ENCODE measurements around the gene PAQR5.
"Not testable (repeated sequence)": the region's sequence is repeated elsewhere in the genome, so short reads cannot be mapped to it uniquely, and the experiment has no call there.

PAQR5 gene

GRCh38 chr15:69293741-69294615 lies 4.7 kb upstream of the PAQR5 start:
- DNase-seq: no peak

DNA sequence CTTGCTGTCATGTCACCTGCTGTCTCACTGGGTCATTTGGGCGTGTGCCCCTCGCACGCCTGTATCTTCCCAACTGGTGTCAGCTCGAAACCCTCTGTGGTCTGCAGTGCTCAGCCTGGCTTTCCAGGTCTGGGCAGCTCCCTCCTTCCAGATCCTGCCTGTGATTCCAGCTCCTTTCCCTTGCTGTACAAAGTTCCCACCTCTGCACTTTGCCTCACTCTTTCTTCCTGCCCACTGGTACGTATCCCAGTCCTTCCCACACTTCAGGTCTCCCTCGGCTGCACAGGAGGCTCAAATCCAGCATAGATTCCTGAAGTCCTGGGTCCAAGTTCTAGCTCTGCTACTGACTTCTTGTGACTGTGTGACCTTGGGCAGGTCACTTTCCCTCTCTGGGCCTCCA lies 2.1 kb upstream of the PAQR5 start:
- DNase-seq: no peak

DNA sequence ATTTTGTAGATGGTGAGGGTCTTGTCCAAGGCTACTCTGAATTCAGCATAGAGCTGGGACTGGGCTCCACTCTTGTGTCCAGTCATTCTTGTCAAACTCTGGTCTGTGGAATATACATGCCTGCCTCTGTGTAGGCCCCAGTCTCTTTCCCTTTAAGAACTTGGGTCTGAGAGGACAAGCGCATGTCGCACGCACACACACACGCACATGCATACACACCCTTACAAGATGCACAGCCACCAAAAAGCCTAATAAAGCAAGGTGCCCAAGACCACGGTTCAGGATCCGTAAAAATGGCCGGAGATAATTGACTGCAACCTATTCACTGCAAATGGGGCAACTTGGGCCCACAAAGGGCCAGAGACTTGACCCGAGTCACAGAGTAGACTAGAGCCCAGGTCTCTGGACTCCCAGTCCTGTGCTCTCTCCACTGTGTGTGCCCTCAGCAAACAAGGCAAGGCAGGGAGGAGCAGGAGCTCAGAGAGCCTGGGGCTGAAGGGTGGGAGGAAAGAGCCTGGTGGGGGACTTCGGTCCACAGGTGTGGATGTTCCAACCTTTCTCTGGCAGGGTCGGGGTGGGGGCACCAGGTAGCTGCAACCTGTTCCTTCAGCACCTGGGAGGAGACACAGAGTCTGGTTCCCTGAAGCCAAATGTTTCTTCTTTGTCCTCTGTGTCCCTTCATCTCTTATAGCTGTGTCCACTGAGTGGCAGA lies 914 bp upstream of the PAQR5 start:
- no peak for DNase-seq

DNA sequence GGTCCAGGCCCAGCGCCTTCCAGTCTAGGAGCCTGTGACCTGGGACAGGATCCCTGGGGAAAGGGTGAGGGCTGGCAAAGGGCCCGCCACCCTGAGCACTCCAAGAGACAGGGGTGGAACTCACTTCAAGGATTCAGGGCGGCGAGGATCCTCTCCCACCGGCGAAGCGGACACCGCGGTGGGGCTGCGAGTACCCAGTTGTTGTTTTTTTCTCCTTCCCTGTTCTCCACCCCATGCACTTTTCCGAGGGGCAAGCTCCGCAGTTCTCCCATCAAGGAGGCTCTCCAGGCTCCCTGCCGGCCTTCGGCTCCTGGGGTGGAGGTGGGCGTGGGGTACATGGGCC lies 387 bp upstream of the PAQR5 start:
- DNase-seq: no peak

DNA sequence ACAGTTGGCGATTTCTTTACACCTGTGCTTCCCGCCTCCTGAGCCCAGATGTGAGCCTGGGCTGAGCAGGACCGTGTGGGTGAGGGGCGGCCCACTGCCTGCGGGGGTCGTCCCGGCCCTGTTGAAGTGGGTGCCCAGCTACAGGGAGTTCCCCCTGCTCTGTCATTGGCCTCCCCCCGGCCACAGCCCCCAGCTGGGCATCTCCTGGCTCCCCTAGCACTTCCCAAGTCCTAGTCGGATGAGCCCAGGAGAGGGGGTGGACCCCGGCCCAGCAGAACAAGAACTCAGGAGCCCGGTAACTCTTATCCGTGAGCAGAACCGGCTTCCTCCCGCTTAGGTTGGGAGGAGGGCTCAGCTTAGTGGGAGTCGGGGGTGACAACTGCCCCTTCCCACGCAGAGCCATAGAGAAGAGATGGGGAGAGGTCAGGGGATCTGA lies 757 bp downstream of the PAQR5 start:
- no peak for DNase-seq

DNA sequence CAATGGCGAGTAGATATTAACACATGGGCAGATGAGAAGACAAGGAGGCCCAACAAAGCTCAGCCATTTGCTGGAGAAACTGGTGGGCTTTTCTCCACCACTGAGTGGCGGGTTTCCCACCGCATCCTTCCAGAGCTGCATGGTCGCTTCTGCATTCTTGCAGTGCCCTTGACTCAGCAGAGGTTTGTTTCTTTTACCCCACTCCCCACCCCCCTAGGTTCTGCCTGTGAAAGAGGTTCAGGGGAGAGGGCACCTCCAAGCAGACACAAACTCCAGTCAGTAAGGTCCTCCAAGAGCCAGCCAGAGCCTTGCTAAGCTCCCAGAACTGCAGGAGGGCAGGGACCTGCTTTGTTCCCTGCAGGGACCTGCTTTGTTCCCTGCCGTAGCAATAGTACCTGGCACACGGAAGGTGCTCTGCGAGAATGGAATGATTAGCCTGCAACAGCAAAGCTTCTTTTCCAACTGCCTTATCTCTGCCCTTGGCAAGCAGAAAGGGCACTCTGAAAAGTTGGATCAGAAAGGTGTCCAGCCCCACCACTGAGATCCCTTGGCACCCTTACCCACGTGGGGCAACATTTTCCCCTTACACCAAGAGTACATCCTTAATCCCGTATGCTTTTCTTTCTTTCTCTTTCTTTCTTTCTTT lies 1.4 kb downstream of the PAQR5 start:
- DNase-seq: peak; percentile 28

DNA sequence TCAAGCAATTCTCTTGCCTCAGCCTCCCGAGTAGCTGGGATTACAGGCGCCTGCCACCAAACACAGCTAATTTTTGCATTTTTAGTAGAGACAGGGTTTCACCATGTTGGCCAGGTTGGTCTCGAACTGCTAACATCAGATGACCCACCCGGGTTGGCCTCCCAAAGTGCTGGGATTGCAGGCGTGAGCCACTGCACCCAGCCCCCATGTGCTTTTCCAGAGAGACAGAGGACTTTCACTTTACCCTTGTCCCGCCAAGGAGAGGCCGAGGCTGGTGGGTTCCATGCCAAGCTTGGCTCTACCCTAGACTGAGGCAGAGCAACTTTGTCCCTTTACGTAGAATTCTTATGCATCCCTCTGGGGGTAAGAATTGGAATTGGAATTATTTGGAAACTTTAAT lies 2.4 kb downstream of the PAQR5 start:
- DNase-seq: not testable (repeated sequence)

DNA sequence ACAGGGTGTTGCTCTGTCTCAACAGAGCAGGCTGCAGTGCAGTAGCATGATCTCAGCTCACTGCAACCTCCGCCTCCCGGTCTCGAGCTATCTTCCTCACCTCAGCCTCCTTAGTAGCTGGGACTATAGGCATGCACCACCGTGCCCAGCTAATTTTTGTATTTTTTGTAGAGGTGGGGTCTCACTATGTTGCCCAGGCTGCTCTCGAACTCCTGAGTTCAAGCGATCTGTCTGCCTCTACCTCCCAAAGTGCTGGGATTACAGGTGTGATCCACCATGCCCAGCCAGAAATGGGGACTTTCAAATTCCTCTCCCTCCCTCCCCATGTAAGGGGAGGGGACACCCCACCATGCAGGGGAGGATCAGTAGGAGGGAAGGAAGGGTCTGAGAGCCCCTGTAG lies 3.4 kb downstream of the PAQR5 start:
- DNase-seq: not testable (repeated sequence)

DNA sequence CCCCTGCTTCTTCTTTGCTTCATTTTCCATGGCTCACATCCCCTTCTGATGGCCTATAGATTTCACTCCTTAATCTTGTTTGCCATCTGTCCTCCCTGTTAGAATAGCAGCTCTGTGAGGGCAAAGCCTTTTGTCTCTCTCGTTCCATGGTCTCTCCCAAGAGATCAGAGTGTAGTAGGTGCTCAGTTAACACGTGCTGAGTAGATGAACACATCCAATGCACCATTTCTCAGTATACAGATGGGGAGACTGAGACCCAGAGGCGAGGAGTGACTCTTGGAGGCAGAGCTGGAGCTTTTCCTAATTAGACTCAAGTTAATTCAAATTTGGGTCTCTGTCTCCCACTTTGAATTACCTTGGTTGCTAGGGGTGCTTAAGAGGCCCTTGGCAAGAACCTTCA lies 4.2 kb downstream of the PAQR5 start:
- no peak for DNase-seq

DNA sequence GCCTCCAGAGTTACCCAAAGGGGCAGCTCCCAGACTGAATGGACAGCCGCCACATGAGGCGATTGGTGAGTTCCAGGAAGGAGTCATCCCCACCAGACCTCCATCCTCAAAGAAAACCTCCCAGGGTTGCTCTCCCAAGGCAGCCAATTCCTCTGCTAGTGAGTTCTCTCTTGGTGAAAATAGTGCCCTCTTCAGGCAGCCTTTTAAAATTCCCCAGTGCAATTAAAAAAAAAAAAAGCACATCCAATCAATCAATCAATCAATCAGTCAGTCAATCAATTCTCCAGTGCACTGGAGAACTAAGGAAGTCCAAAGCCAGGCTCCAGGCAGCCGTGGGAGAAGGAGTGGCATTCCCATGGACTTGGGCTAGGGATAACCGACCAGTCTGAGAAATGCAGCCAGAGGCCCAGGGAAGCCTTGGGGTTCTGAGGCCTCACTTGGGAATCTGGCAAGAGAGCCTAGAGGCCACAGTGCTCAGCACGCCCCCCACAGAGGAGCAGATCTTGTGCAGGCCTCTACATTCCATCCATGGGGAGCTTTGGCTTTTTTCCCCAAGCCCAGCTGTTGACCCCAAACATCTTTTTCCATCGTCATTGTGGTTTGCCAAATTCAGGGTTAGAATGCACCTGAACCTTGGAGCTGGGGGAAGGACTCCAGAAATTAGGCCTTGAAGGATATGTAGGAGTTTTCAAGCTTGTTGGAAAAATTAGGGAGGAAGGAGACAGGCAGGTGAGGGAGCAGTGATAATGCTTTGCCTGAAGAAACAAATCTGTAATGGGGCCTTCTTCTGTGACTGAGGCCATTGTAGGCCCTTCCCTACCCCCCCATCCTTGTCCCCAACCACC lies 4.8 kb downstream of the PAQR5 start:
- DNase-seq: no peak

GRCh38 chr15:69304182-69304545 lies 5.5 kb downstream of the PAQR5 start:
- DNase-seq: no peak

- no peak for DNase-seq
These were observed 6.7 kb downstream of the PAQR5 start for GRCh38 chr15:69305204-69305931.

DNA sequence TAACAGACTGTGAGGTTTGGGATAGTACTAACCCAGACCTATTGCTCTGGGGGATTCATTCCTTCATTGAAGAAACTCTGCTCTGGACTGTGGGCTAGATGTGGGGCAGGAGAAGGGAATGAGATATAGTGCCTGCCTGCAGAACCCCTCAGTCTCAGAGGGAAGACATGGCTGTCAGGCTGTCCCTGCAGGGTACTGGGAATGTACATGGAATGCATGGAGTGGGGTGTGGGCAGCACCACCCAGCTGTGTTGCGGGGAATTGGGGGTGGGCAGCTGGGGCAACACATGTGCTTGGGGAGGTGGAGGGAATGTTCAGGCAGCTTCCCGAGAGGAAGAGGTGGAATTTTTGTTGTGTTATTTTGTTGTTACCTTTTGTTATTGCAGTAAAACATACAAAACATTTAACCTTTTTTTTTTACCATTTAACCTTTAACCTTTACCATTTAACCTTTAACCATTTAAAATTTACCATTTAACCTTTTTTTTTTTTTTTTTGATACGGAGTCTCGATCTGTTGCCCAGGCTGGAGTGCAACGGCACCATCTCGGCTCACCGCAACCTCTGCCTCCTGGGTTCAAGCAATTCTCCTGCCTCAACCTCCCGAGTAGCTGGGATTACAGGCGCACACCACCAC lies 7.3 kb downstream of the PAQR5 start:
- DNase-seq: no peak

GRCh38 chr15:69307939-69308338 lies 9.2 kb downstream of the PAQR5 start:
- DNase-seq: no peak

DNA sequence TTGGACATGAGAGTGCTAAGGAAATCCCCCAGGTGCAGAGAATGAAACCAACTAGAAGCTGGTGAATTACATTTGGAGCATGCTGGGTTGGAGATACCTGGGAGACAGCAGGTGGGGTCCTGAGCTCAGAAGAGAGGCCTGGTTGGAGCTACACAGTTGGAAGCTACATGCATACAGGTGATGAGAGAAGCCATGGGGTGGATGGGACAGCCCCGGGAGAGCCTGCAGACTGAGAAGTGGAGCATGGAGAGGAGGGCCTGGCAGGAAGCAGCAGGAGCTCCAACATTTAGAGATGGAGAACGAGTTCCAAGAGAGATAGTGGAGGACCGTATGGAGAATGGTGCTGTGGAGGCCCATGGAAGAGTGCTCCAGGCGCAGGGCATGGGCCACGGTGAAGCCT lies 10.2 kb downstream of the PAQR5 start:
- DNase-seq: no peak

DNA sequence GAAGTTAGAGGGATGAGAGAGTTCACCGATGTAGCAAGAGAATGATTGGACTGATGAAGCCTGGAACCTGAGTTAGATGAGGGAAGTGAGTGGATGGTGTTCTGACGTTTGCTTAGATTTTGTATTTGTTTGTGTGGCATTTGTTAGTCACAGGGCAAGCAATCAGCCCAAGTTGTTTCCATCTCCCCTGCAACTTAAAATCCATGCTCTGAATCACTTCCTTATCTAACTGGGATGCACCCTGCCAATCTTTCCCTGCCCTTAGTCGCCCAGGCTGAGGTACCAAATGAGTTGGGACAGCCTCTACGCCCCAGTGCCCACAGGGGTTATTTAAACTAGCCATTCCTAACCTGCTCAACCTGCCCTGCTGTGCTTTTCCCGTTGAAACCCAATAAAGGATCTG lies 12.6 kb downstream of the PAQR5 start:
- no peak for DNase-seq

GRCh38 chr15:69313432-69314000 lies 14.8 kb downstream of the PAQR5 start:
- DNase-seq: peak; percentile 37

DNA sequence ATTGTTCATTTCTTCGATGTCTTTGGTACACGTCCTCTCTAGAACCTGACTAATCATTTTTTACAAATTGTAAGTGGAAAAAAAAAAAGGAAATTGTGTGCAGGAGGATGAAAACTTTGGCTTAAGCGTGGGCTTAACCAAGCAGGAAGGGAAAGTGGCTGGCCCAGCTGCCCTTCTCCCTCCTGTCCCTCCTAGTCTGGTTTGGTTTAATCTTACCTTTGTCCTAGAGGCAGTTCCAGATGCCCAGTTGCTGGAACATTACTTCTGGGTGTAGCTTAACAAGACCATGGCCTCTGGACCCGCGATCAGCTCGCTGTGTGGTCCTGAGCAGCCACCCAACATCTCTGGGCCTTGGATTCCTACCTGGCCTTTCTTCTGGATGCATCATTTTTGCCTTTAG lies 15.4 kb downstream of the PAQR5 start:
- DNase-seq: no peak

GRCh38 chr15:69314736-69315135 lies 16.0 kb downstream of the PAQR5 start:
- no peak for DNase-seq

GRCh38 chr15:69315402-69316110 lies 16.8 kb downstream of the PAQR5 start:
- DNase-seq: no peak

GRCh38 chr15:69316291-69316690 lies 17.6 kb downstream of the PAQR5 start:
- DNase-seq: no peak

Data from GDM1 (cell line).